Measurements from ENCODE around the gene HIGD1A.

DNA sequence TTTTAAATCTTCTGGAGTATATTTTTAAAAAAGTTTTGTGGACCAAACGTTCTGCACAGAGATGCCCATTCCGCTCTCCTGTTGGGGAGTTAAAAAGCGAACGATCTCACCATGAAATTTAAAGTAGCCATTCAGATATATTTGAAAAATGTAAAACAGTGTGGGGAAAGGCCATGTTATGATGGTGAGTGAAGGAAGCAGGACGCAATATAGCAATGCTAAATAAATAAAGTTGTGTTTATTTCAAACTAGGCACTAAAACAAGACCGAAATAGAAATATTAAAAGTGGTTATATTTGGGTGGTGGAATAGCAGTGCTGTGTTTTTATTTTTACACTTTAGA, 30.9 kb downstream of the HIGD1A start:
- no peak for TF ChIP-seq NFE2L1 (tag; IDR thresholded peaks at IDR 0.05; ENCODE audit: borderline replicate concordance, low read depth)
- TF ChIP-seq NCOA1 (IDR thresholded peaks at IDR 0.05; ENCODE audit: low read depth), result no peak
- TF ChIP-seq, protein P1, sequence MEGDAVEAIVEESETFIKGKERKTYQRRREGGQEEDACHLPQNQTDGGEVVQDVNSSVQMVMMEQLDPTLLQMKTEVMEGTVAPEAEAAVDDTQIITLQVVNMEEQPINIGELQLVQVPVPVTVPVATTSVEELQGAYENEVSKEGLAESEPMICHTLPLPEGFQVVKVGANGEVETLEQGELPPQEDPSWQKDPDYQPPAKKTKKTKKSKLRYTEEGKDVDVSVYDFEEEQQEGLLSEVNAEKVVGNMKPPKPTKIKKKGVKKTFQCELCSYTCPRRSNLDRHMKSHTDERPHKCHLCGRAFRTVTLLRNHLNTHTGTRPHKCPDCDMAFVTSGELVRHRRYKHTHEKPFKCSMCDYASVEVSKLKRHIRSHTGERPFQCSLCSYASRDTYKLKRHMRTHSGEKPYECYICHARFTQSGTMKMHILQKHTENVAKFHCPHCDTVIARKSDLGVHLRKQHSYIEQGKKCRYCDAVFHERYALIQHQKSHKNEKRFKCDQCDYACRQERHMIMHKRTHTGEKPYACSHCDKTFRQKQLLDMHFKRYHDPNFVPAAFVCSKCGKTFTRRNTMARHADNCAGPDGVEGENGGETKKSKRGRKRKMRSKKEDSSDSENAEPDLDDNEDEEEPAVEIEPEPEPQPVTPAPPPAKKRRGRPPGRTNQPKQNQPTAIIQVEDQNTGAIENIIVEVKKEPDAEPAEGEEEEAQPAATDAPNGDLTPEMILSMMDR (IDR thresholded peaks at IDR 0.05 in 2 of 3, conservative IDR thresholded peaks at IDR 0.05 in 1 of 3; ENCODE audit: insufficient read depth in 2 of 3, low read depth in 1 of 3, low read length in 3 of 3), result no peak
